Tibial artery (tissue), 4 donors: ENCODE results near the gene CLCN7.

ENCODE experiments used
- DNase-seq, 2 donors: peaks; one replicate each; pipeline ENCODE4 v3.0.0-alpha.2; 2019
- H3K27ac ChIP-seq, 2 donors: fragments of 200-600 bp; sonication (generic) in 1 of 2; 1 replicate in 1 of 2; 2 replicates in 1 of 2; pipeline ENCODE4 v1.5.1; 2018 to 2019; ENCODE audit warnings: mild to moderate bottlenecking in 1 of 2
- H3K27me3 ChIP-seq, 2 donors: fragments of 200-600 bp; sonication (generic) in 1 of 2; one replicate each; pipeline versions ENCODE4 v1.5.1 to v1.6.0; 2016 to 2019
- H3K36me3 ChIP-seq, 3 donors: fragments of 200-600 bp; sonication (generic) in 2 of 3; one replicate each; pipeline ENCODE4 v1.5.1; 2016 to 2019; ENCODE audit warnings: mild to moderate bottlenecking in 2 of 3
- H3K4me1 ChIP-seq, 4 donors: fragments of 200-600 bp; sonication (generic) in 2 of 4; 1 replicate in 3 of 4; 2 replicates in 1 of 4; pipeline ENCODE4 v1.5.1; 2016 to 2019
- H3K4me3 ChIP-seq, 2 donors: fragments of 200-600 bp; sonication (generic) in 1 of 2; 1 replicate in 1 of 2; 2 replicates in 1 of 2; pipeline ENCODE4 v1.5.1; 2018 to 2019; ENCODE audit warnings: mild to moderate bottlenecking in 2 of 2
- H3K9me3 ChIP-seq, 3 donors: fragments of 200-600 bp; sonication (generic) in 1 of 3; one replicate each; pipeline ENCODE4 v1.5.1; 2016 to 2019
- intact Hi-C: fragments of 100-400 bp; cut with DNase I; formaldehyde crosslinking; loops from one replicate; pipeline ENCODE4 v1.15.0; 2023; ENCODE audit warnings: low total_unique reads
- TF ChIP-seq, protein P1 (sequence below), 2 experiments: fragments of 200-600 bp in 1 of 2; fragments of 450-650 bp in 1 of 2; IDR thresholded peaks; one replicate each; pipeline ENCODE4 v1.5.1; 2017 to 2019; ENCODE audit warnings: antibody characterized with exemption in 2 of 2, mild to moderate bottlenecking in 1 of 2, moderate library complexity in 1 of 2

Gene CLCN7

DNA sequence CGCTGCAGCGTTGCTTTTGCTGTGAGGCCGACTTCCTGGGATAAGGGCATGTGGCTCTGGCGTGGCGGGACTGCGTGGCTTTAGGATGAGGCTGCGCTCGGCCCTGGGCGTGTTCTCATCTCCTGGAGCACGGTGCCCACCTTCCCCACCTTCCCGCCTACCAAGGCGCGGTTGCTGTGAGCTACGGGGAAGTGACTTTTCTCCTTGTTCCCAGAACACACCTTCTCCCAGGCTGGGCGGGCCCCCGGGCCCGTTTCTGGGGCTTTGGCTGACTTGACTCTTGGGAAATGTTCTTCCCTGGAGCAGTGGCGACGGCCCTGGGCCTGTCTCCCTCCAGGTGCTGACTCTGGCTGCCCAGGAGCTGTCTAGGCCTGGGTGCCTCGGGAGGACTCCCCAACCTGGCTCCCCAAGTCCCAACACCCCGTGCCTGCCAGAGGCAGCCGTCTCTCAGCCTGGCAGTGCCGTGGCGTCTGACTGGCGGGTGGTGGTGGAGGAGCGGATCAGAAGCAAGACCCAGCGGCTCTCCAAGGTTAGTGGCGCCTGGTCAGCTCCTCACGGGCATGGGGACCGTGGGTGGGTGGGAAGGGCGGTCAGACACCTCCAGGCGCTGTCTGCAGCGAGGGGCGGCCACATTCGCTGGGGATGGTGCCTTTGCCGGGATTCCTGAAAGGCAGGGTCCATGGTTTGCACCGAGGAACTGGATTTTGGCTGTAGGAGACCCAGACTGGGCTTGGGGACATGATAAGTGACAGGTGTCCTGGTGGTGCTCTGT, 30.4 kb upstream of the CLCN7 start:
- intact Hi-C loops: no loop called here
- DNase-seq: no peak
- H3K4me1 ChIP-seq: peaks cover 15 to 21% (median 18%) of the 10 kb centered on the region in 4 donors
- peaks cover 30 to 96% (median 50%) of the 10 kb centered on the region in 3 donors for H3K36me3 ChIP-seq
- H3K9me3 ChIP-seq: no peaks in the 10 kb centered on the region
- no peak overlapping the region for H3K27ac ChIP-seq
- H3K4me3 ChIP-seq: no peak overlapping the region
- no peaks in the 10 kb centered on the region for H3K27me3 ChIP-seq
- TF ChIP-seq, protein P1, sequence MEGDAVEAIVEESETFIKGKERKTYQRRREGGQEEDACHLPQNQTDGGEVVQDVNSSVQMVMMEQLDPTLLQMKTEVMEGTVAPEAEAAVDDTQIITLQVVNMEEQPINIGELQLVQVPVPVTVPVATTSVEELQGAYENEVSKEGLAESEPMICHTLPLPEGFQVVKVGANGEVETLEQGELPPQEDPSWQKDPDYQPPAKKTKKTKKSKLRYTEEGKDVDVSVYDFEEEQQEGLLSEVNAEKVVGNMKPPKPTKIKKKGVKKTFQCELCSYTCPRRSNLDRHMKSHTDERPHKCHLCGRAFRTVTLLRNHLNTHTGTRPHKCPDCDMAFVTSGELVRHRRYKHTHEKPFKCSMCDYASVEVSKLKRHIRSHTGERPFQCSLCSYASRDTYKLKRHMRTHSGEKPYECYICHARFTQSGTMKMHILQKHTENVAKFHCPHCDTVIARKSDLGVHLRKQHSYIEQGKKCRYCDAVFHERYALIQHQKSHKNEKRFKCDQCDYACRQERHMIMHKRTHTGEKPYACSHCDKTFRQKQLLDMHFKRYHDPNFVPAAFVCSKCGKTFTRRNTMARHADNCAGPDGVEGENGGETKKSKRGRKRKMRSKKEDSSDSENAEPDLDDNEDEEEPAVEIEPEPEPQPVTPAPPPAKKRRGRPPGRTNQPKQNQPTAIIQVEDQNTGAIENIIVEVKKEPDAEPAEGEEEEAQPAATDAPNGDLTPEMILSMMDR (IDR thresholded peaks at IDR 0.05): no peak

DNA sequence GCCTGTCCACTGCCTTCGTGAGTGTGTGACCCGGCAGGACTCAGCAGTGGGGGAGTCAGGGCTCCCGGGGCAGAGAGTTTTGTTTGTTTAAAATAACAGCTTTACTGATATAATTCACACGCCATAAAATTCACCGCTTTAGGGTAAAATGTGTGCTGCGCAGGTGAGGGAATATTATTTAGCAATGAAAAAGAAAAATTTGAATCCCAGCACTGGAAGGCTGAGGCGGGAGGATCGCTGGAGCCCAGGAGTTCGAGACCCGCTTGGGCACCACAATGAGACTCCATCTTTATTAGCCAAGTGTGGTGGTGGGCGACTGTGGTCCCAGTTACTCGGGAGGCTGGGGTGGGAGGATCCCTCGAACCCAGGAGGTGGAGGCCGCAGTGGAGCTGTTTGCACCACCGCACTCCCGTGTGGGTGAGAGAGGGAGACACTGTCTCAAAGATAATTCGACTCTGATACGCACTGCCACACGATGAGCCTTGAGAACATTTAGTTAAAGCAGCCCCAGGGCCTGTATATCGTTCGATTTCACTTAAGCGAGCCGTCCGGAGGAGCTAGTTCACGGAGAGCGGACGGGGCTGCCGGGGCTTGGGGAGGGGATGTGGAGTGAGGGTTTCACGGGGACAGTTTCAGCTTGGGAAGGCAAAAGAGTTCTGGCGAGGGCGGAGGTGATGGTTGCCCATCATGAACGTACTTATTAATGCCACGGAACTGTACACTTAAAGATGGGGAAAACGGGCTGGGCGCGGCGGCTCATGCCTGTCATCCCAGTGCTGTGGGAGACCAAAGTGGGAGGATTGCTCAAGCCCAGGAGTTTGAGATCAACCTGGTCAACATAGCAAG, 28.5 kb upstream of the CLCN7 start:
- Histone ChIP-seq H3K4me3 (no peak overlapping the region), H3K4me1 (peaks cover 0 to 3% (median under 1%) of the 10 kb centered on the region in 4 donors), H3K36me3 (peaks cover 45 to 94% (median 66%) of the 10 kb centered on the region in 3 donors), H3K27ac (no peak overlapping the region), H3K27me3 (no peaks in the 10 kb centered on the region), H3K9me3 (no peaks in the 10 kb centered on the region)
- intact Hi-C loops: no loop called here
- TF ChIP-seq, protein P1 (IDR thresholded peaks at IDR 0.05): no peak
- DNase-seq: no peak

DNA sequence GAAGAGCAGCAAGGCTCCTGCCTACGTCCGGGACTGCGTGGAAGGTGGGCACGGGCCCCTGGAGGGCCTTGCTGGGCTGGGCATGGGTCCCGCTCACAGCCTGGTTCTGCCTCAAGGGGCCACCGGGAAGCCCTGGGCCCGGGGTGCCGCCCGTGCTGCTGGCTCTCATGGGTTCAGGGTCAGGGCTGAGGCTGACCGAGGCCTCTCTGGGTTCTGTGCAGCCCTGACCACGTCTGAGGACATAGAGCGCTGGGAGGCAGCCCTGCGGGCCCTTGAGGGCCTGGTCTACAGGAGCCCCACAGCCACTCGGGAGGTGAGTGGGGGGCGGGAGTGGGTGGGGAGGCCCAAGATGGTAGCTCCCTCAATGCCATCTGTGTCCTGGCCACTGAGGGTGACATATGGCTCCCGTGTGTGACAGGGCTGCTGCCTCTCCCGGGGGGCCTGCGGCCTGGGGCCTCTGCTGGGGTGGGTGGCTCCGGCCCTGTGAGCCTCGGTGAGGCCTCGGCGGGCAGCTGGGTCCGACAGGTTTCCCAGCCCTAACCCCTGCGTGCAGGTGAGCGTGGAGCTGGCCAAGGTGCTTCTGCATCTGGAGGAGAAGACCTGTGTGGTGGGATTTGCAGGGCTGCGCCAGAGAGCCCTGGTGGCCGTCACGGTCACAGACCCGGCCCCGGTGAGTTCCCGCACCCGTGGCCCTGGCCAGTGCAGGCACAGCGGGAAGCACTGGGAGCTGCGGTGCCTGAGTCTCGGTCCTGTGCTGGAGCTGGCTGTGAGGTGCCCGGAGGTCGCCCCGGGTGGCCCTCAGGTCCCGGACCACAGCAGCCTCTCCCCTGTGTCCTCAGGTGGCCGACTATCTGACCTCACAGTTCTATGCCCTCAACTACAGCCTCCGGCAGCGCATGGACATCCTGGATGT, 27.5 kb upstream of the CLCN7 start:
- DNase-seq: no peak
- intact Hi-C loops: no loop called here
- peaks cover 52 to 94% (median 69%) of the 10 kb centered on the region in 3 donors for H3K36me3 ChIP-seq

DNA sequence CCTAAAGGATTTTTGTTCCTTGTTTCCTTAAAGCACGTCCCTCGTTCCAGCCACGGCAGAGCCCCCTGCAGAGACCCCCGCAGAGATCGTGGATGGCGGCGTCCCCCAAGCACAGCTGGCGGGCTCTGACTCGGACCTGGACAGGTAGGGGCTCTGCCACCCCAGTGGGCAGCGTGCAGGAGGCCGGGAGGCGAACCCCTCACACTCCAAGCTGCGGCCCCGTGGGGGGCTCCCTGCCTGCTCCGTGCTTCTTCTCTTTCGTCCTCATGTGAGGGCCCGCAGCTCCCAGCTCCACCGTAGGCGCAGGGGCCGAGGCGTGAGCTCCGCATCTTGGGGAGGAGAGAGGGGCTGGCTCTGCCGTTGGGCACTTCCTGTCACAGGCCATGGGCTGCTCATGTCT, 26.8 kb upstream of the CLCN7 start:
- no peak for DNase-seq
- Histone ChIP-seq H3K4me3 (no peak overlapping the region), H3K27me3 (no peaks in the 10 kb centered on the region), H3K4me1 (no peaks in the 10 kb centered on the region), H3K27ac (no peak overlapping the region), H3K9me3 (no peaks in the 10 kb centered on the region), H3K36me3 (peaks cover 58 to 94% (median 69%) of the 10 kb centered on the region in 3 donors)
- intact Hi-C loops: no loop called here
- TF ChIP-seq, protein P1 (IDR thresholded peaks at IDR 0.05): no peak

More for the DNA sequence above, 27.5 kb upstream of the CLCN7 start:
- H3K27me3 ChIP-seq: no peaks in the 10 kb centered on the region
- H3K4me1 ChIP-seq: no peaks in the 10 kb centered on the region
- TF ChIP-seq, protein P1 (IDR thresholded peaks at IDR 0.05): no peak
- H3K9me3 ChIP-seq: no peaks in the 10 kb centered on the region
- H3K27ac ChIP-seq: no peak overlapping the region
- H3K4me3 ChIP-seq: no peak overlapping the region
